ENCODE results near the gene PMM2.

DNA sequence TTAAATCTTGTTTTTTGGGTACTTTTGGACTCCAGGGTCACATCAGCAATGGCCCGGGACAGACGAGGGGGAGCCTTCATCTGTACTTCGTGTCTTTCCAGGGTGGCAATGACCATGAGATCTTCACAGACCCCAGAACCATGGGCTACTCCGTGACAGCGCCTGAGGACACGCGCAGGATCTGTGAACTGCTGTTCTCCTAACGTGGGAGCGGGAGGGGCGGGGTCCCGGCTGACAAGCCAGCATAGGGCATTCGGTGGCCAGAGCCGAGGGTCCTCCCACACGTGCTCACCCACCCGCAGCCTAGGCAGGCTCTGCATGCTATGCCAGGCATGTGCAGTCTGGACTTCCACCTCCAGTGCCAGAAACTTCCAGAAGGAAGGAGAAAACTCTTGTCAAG lies 50.0 kb downstream of the PMM2 start:
- TF ChIP-seq, protein P1, sequence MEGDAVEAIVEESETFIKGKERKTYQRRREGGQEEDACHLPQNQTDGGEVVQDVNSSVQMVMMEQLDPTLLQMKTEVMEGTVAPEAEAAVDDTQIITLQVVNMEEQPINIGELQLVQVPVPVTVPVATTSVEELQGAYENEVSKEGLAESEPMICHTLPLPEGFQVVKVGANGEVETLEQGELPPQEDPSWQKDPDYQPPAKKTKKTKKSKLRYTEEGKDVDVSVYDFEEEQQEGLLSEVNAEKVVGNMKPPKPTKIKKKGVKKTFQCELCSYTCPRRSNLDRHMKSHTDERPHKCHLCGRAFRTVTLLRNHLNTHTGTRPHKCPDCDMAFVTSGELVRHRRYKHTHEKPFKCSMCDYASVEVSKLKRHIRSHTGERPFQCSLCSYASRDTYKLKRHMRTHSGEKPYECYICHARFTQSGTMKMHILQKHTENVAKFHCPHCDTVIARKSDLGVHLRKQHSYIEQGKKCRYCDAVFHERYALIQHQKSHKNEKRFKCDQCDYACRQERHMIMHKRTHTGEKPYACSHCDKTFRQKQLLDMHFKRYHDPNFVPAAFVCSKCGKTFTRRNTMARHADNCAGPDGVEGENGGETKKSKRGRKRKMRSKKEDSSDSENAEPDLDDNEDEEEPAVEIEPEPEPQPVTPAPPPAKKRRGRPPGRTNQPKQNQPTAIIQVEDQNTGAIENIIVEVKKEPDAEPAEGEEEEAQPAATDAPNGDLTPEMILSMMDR (optimal IDR thresholded peaks at IDR 0.05 in 1 of 3, IDR thresholded peaks at IDR 0.05 in 1 of 3, conservative IDR thresholded peaks at IDR 0.05 in 1 of 3; ENCODE audit: extremely low read depth in 1 of 3, insufficient read depth in 2 of 3, low read length in 3 of 3) = no peak
- no peak for TF ChIP-seq EZH2 (IDR thresholded peaks at IDR 0.05; ENCODE audit: low read length)

Measured in keratinocyte (primary cell).